ENCODE results near the gene FGD2.

Gene FGD2

GRCh38 chr6:37027036-37027720, 21.7 kb downstream of the FGD2 start:
- H3K79me2 ChIP-seq (ENCODE audit: insufficient read depth, low read depth): no peaks in the 10 kb centered on the region
- H3K4me2 ChIP-seq: no peak overlapping the region
- no peaks in the 10 kb centered on the region for H3K36me3 ChIP-seq (ENCODE audit: insufficient read depth)
- no peak overlapping the region for H3K27ac ChIP-seq
- no peak overlapping the region for H3K4me3 ChIP-seq (IDR thresholded peaks at IDR 0.05; ENCODE audit: insufficient read depth, low read depth, low read length)
- no peaks in the 10 kb centered on the region for H3K27me3 ChIP-seq (ENCODE audit: insufficient read depth, low read depth)
- H4K20me1 ChIP-seq (ENCODE audit: insufficient read depth): no peaks in the 10 kb centered on the region
- no peak overlapping the region for H3K9ac ChIP-seq
- no peak for TF ChIP-seq CTCF (conservative IDR thresholded peaks at IDR 0.05; ENCODE audit: low read depth, low read length)
- H3K4me1 ChIP-seq (ENCODE audit: low read depth, poor library complexity, severe bottlenecking): peaks cover 51% of the 10 kb centered on the region
- H2AFZ ChIP-seq (ENCODE audit: low read depth): no peak overlapping the region

- H3K9ac ChIP-seq: no peak overlapping the region
Measured at GRCh38 chr6:37027811-37028469, 22.5 kb downstream of the FGD2 start.

GRCh38 chr6:37029249-37029971, 24.0 kb downstream of the FGD2 start:
- Histone ChIP-seq H4K20me1 (ENCODE audit: insufficient read depth) (no peaks in the 10 kb centered on the region), H3K27me3 (ENCODE audit: insufficient read depth, low read depth) (no peaks in the 10 kb centered on the region), H3K4me1 (ENCODE audit: low read depth, poor library complexity, severe bottlenecking) (peaks cover 29% of the 10 kb centered on the region), H3K36me3 (ENCODE audit: insufficient read depth) (no peaks in the 10 kb centered on the region), H3K79me2 (ENCODE audit: insufficient read depth, low read depth) (no peaks in the 10 kb centered on the region), H3K4me3 (IDR thresholded peaks at IDR 0.05; ENCODE audit: insufficient read depth, low read depth, low read length) (no peak overlapping the region), H3K9ac (no peak overlapping the region), H2AFZ (ENCODE audit: low read depth) (peak overlapping the region; percentile 47; the same call in 1 of the 2 replicates), H3K4me2 (no peak overlapping the region), H3K27ac (no peak overlapping the region)
- TF ChIP-seq CTCF (conservative IDR thresholded peaks at IDR 0.05; ENCODE audit: low read depth, low read length): peak; percentile 77

More at GRCh38 chr6:37027811-37028469, 22.5 kb downstream of the FGD2 start:
- H3K36me3 ChIP-seq (ENCODE audit: insufficient read depth): no peaks in the 10 kb centered on the region
- H3K4me1 ChIP-seq (ENCODE audit: low read depth, poor library complexity, severe bottlenecking): peaks cover 44% of the 10 kb centered on the region
- no peaks in the 10 kb centered on the region for H3K27me3 ChIP-seq (ENCODE audit: insufficient read depth, low read depth)
- H3K4me3 ChIP-seq (IDR thresholded peaks at IDR 0.05; ENCODE audit: insufficient read depth, low read depth, low read length): no peak overlapping the region
- TF ChIP-seq CTCF (conservative IDR thresholded peaks at IDR 0.05; ENCODE audit: low read depth, low read length): no peak
- H4K20me1 ChIP-seq (ENCODE audit: insufficient read depth): no peaks in the 10 kb centered on the region
- no peak overlapping the region for H3K27ac ChIP-seq
- no peak overlapping the region for H3K4me2 ChIP-seq
- no peaks in the 10 kb centered on the region for H3K79me2 ChIP-seq (ENCODE audit: insufficient read depth, low read depth)
- H2AFZ ChIP-seq (ENCODE audit: low read depth): no peak overlapping the region

GRCh38 chr6:37030599-37030998, 25.1 kb downstream of the FGD2 start:
- no peaks in the 10 kb centered on the region for H3K79me2 ChIP-seq (ENCODE audit: insufficient read depth, low read depth)
- H3K9ac ChIP-seq: no peak overlapping the region
- TF ChIP-seq CTCF (conservative IDR thresholded peaks at IDR 0.05; ENCODE audit: low read depth, low read length): no peak
- no peak overlapping the region for H3K4me2 ChIP-seq
- H3K27ac ChIP-seq: no peak overlapping the region
- no peaks in the 10 kb centered on the region for H3K27me3 ChIP-seq (ENCODE audit: insufficient read depth, low read depth)
- no peak overlapping the region for H3K4me3 ChIP-seq (IDR thresholded peaks at IDR 0.05; ENCODE audit: insufficient read depth, low read depth, low read length)
- no peaks in the 10 kb centered on the region for H4K20me1 ChIP-seq (ENCODE audit: insufficient read depth)
- no peak overlapping the region for H2AFZ ChIP-seq (ENCODE audit: low read depth)
- no peaks in the 10 kb centered on the region for H3K36me3 ChIP-seq (ENCODE audit: insufficient read depth)
- peaks cover 17% of the 10 kb centered on the region for H3K4me1 ChIP-seq (ENCODE audit: low read depth, poor library complexity, severe bottlenecking)
